Erythroblast (primary cell): Measurements from ENCODE around the gene SPATA25.
"Not testable (repeated sequence)": the region's sequence is repeated elsewhere in the genome, so short reads cannot be mapped to it uniquely, and the experiment has no call there.

Experiments
- DNase-seq, 2 experiments: peaks; one replicate each; lab custom pipeline; 2025; lab: John Stamatoyannopoulos, UW
- GATA1 ChIP-seq: IDR thresholded peaks from 2 replicates; pipeline ENCODE4 v1.6.1; 2011; ENCODE audit warnings: low read depth, mild to moderate bottlenecking, control low read depth, low read length, moderate library complexity
- POLR2A ChIP-seq: IDR thresholded peaks from 2 replicates; pipeline ENCODE4 v1.6.1; 2011; ENCODE audit warnings: mild to moderate bottlenecking, low read length

The SPATA25 gene

GRCh38 chr20:45874576-45874975 lies 12.8 kb downstream of the SPATA25 start:
- TF ChIP-seq GATA1 (no peak), POLR2A (no peak)
- DNase-seq, result no peak

- not testable (repeated sequence) for DNase-seq
These were observed 13.3 kb downstream of the SPATA25 start for GRCh38 chr20:45874104-45874481.

GRCh38 chr20:45873409-45874103 lies 13.9 kb downstream of the SPATA25 start:
- TF ChIP-seq GATA1, result no peak
- TF ChIP-seq POLR2A, result no peak
- peak; percentile 41 to 76 for DNase-seq

GRCh38 chr20:45872626-45873025 lies 14.8 kb downstream of the SPATA25 start:
- TF ChIP-seq POLR2A (no peak), GATA1 (no peak)
- DNase-seq, result no peak

GRCh38 chr20:45867819-45868176 lies 19.6 kb downstream of the SPATA25 start:
- DNase-seq, result no peak
- no peak for TF ChIP-seq POLR2A
- TF ChIP-seq GATA1, result no peak

GRCh38 chr20:45867136-45867818 lies 20.1 kb downstream of the SPATA25 start:
- no peak for TF ChIP-seq GATA1
- no peak for TF ChIP-seq POLR2A

GRCh38 chr20:45866454-45866853 lies 21.0 kb downstream of the SPATA25 start:
- DNase-seq, result no peak
- TF ChIP-seq GATA1, result no peak
- TF ChIP-seq POLR2A, result no peak

More at GRCh38 chr20:45867136-45867818, 20.1 kb downstream of the SPATA25 start:
- DNase-seq, result no peak

- peak in 1 of 2 experiments; percentile 36 for DNase-seq
- TF ChIP-seq POLR2A (no peak), GATA1 (no peak)
These were observed 23.6 kb downstream of the SPATA25 start for GRCh38 chr20:45863543-45864470.

GRCh38 chr20:45861221-45862075 lies 26.0 kb downstream of the SPATA25 start:
- DNase-seq, result peak; percentile 58 to 74
- TF ChIP-seq GATA1 (no peak), POLR2A (no peak)

GRCh38 chr20:45860560-45861220 lies 26.7 kb downstream of the SPATA25 start:
- TF ChIP-seq GATA1 (no peak), POLR2A (no peak)
- no peak for DNase-seq

- no peak for TF ChIP-seq GATA1
These were observed 27.5 kb downstream of the SPATA25 start for GRCh38 chr20:45859916-45860315.

GRCh38 chr20:45857882-45858216 lies 29.6 kb downstream of the SPATA25 start:
- TF ChIP-seq POLR2A (no peak), GATA1 (no peak)
- DNase-seq, result no peak

More at GRCh38 chr20:45859916-45860315, 27.5 kb downstream of the SPATA25 start:
- DNase-seq, result no peak

GRCh38 chr20:45857114-45857881 lies 30.1 kb downstream of the SPATA25 start, which contains the start of the genes ACOT8 and ZSWIM3:
Gene ACOT8, minus strand, starts transcription at chr20:45857392. Its CDS starts 77 bp downstream, at chr20:45857315.
Gene ZSWIM3, plus strand, starts transcription at chr20:45857614. Its CDS starts 212 bp downstream, at chr20:45857826.
- DNase-seq, result peak; percentile 99 to 100
- TF ChIP-seq POLR2A (peak; percentile 94), GATA1 (no peak)
